Endothelial cell of hepatic sinusoid (primary cell): Measurements from ENCODE around the gene EEF2.

Experiments used
- in situ Hi-C: cut with HindIII; loops from 2 replicates; pipeline ENCODE4 v1.10.0; 2017; ENCODE audit warnings: low sequenced_read_pairs

EEF2 gene

GRCh38 chr19:3984908-3985642 is at the start of gene EEF2:
EEF2 (minus strand) TSS chr19:3985463; CDS start chr19:3985380, 83 bp downstream.
- in situ Hi-C loops: loop anchor here (10.0 to 25.0 kb wide), 2 partner anchors 198 to 220 kb away; partner anchors contain the start of gene MATK

- in situ Hi-C loops: no loop called here
These were observed 49.1 kb upstream of the EEF2 start for GRCh38 chr19:4034048-4035017.

GRCh38 chr19:4033028-4033956 is 48.0 kb upstream of the EEF2 start:
- in situ Hi-C loops: no loop called here

GRCh38 chr19:4032436-4032835 is 47.2 kb upstream of the EEF2 start:
- in situ Hi-C loops: no loop called here

GRCh38 chr19:4031420-4031819 is 46.2 kb upstream of the EEF2 start:
- in situ Hi-C loops: no loop called here

- in situ Hi-C loops: no loop called here
These were observed 45.7 kb upstream of the EEF2 start for GRCh38 chr19:4030981-4031380.

- in situ Hi-C loops: no loop called here
These were observed 45.3 kb upstream of the EEF2 start for GRCh38 chr19:4030552-4030951.

DNA sequence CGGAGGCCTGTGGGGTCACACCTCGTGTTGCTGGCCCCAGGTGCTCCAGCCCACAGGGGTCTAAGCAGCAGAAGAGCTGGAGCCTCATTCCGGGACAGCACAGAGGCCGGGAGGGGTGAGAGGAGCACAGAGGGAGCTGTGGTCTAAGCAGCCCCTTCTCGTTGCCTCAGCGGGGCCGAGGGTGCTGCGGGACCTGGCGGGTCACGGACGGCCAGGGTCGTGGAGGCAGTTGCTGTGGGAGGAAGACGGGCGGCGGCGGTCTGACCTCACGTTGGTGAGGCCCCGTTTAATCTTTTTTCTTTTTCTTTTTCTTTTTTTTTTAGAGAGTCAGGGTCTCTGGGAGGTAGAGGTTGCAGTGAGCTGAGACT is 44.0 kb upstream of the EEF2 start:
- in situ Hi-C loops: no loop called here

GRCh38 chr19:4028334-4029246 is 43.3 kb upstream of the EEF2 start:
- in situ Hi-C loops: no loop called here

- in situ Hi-C loops: no loop called here
These were observed 41.9 kb upstream of the EEF2 start for GRCh38 chr19:4027146-4027545.

DNA sequence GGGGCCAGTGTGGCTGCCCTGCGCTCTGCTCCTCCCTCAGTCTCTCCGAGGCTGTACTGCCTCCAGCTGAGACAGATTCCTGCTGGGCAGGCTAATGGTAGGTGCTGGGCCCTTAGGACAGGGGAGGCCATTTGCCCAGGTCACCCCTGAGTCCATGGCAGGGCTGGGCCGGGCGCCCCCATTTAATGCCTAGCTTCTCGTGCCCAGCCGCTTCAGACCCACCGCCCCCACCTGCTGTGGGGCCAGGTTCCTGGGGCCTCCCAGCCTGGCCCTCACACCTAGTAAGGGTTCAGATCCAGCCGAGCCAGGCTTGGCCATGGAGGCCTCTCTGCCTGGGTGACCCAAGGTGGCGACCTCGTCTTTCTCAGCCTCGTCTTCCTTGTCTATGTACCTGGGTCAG is 40.1 kb upstream of the EEF2 start:
- in situ Hi-C loops: no loop called here

DNA sequence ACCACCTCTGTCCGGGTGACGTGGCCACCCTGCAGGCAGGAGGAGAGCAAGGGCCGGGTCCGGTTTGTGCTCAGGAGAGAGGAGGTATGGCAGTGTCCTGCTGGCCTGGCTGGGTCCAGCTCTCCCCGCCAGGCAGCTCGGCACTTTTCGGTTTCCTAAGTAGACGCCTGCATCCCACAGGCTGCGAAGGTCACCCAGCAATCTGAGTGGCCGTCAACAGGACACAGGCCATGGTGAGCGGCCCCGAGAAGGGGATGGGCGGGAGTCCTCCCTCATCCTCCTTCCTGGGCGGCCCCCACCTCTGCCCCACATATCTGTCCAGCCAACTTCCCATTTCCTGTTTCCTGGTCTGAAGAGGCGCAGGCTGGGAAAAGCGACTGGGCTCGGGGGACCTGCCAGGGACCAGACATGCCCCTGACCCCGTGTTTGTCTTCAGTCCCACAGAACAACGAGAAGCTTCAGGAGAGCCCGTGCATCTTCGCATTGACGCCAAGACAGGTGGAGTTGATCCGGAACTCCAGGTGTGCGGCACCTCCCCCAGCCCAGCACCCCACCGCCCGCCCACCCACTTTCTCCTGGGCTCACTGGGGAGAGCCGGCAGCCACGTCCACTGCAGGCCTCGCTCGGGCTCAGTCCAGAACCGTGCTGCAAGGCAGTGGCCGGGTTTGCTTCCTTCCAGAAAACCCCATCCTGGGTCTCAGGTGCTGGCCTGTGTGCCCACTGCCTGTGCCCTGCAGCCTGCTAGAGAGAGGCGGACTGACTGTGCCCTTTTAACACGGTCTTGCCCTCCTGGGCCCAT is 38.5 kb upstream of the EEF2 start:
- in situ Hi-C loops: no loop called here

DNA sequence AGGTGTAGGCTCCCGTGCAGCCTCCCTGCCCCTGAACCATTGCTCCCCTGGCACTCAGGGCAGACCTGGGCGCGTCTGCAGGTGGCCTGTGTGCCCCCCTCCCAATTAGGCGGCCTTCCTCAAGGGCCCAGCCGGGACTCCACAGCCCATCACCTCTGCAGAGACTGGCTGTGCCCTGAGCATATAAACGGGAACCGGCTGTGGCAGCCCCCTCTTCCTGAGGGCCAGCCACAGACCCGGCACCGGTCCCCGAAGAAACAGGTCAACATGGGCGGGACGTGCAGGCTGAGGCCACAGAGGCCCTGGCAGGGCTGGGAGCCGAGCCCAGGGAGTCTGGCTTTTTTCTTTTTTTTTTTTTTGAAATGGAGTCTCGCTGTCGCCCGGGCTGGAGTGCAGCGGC is 34.3 kb upstream of the EEF2 start:
- in situ Hi-C loops: no loop called here

DNA sequence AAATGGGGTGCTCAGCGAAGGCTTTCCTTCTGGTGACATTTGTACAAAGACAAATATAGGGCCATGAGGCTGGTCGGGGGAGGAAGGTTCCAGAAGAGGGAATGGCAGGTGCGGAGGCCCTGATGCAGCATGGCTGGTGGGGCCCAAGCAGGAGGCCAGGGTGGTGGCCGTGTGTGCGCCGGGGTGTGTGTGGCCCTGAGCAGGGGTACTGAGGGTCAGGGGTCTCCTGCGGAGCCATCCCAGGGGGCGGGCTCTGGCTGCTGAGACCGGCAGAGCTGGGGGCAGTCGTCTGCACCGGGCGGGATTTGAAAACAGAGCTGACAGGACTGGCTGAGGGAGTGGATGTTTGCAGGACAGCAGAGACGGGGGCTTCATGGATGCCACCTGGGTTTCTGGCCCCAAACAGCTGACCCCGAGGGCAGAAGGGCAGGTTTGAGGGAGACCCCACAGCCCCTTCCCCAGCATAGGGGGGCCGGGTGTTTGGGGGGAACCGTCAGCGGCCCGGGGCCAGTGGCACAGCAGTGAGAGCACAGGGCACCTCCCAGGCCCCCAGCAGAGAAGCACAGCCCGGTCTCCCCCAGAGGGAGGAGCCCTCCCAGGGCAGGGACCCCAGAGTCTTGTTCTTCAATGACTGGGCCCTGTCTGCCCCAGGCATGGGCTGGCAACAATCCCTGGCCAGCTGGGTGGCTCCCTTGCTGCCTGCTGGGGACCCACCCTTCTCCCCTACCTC is 33.7 kb upstream of the EEF2 start:
- in situ Hi-C loops: no loop called here

DNA sequence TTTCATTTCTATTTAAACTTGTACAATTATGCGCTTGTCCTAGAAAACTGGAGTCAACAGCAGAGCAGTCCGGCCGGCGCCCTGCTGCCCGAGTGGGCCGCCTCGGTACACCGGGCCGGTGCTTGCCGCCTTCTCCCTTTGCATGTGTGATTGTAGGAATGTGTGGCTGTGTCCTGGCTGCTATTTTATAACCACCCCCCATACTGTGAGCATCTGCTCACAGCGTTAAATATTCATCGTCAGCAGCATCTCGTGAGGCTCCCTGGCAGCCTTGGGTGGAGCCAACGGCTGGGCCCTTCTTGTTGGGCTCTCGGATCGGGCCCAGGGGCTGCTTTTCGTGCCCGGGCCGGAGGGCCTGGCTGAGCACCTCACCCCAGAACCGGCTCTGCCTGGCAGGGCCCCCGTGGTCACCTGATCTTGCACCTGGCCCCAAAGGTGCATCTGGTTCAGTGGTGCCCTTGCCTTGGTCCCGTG is 32.9 kb upstream of the EEF2 start:
- in situ Hi-C loops: no loop called here

GRCh38 chr19:4016903-4017638 is 31.8 kb upstream of the EEF2 start:
- in situ Hi-C loops: no loop called here

- in situ Hi-C loops: no loop called here
These were observed 31.2 kb upstream of the EEF2 start for GRCh38 chr19:4016486-4016885.
